Activated naive CD4-positive, alpha-beta T cell treated with anti-CD3 and anti-CD28 coated beads for 36 hours (primary cell): Measurements from ENCODE around the gene TMEM31. TPM values are rescaled to one million over a fixed set of nuclear protein-coding genes. Genes with fewer than 3 reads are reported as not detected.

Experiments
- CTCF ChIA-PET: fragments of 350-600 bp; sonication (Branson Sonifier 250); formaldehyde crosslinking; loops from one replicate; lab custom pipeline; 2021; ENCODE audit warnings: antibody characterized with exemption; lab: Charles Lee
- DNase-seq: peaks from one replicate; pipeline ENCODE4 v3.0.0-alpha.2; 2020
- H3K27ac Mint-ChIP-seq: one replicate; pipeline ENCODE4 v1.8.0; 2021; ENCODE audit warnings: mild to moderate bottlenecking, mixed read lengths
- H3K27me3 Mint-ChIP-seq: one replicate; pipeline ENCODE4 v1.8.0; 2021; ENCODE audit warnings: low read depth, mixed read lengths
- H3K36me3 Mint-ChIP-seq: one replicate; pipeline ENCODE4 v1.8.0; 2021; ENCODE audit warnings: low read depth, mixed read lengths
- H3K4me1 Mint-ChIP-seq: one replicate; pipeline ENCODE4 v1.8.0; 2021; ENCODE audit warnings: low read depth, mixed read lengths
- H3K4me3 Mint-ChIP-seq: one replicate; pipeline ENCODE4 v1.8.0; 2021; ENCODE audit warnings: mild to moderate bottlenecking, moderate library complexity, mixed read lengths
- H3K9me3 Mint-ChIP-seq: one replicate; pipeline ENCODE4 v1.8.0; 2021; ENCODE audit warnings: mixed read lengths
- intact Hi-C: fragments of 100-400 bp; cut with micrococcal nuclease; formaldehyde crosslinking; loops from one replicate; pipeline ENCODE4 v1.15.1; 2023
- total RNA-seq, 2 experiments: library from RNA; stranded (reverse); gene quantifications; one replicate each; pipeline ENCODE4 v1.2.3, GENCODE V29; 2021

The TMEM31 gene
- total RNA-seq, 2 experiments from 2014 or later: 0.31 TPM; not detected in 1

DNA sequence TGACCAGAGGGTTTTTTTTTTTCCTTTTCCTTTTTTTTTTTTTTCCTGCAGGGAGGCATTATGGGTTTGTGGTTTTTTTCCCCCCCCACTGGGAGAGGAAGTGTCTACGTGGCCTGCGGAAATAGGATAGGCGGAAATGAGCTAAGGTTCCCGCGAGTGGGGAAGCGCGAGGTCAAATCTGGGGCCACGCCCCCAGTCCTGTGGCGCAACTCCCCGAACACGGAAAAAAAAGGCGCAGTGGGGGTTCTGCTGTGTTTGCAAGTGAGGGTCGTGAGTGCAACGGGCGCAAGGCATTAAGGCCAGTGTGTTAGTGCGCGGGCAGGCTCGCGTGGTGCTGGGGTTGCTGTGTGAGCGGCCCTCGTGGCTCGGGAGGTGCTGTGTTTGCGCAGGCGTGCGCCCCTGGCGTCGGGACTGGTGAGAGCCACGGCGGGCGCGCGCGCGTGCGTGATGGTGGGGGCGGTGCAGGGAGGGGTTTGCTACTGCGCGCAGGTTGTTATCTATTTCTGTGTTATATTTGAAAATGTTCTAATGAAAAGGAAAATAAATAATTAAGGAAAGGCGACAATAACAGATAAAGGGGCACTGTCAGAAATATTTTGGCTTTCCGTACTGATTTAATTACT is 23.5 kb upstream of the TMEM31 start:
- intact Hi-C loops: loop anchor here (1.0 to 10.0 kb wide), 6 partner anchors 231 to 1090 kb away; partner anchors contain the start of genes ARMCX5 and ZCCHC18
- DNase-seq: peak; percentile 84
- H3K27ac Mint-ChIP-seq: no peak overlapping the region
- peaks cover 11% of the 10 kb centered on the region for H3K4me1 Mint-ChIP-seq
- peaks cover 16% of the 10 kb centered on the region for H3K36me3 Mint-ChIP-seq
- no peak overlapping the region for H3K4me3 Mint-ChIP-seq
- H3K9me3 Mint-ChIP-seq: no peaks in the 10 kb centered on the region
- CTCF ChIA-PET: interaction anchor here (0.6 to 1.0 kb wide), 3 partner anchors 9 to 193 kb away, joined by 3 to 4 read pairs (median 4); no protein-coding TSS in a partner anchor
- no peaks in the 10 kb centered on the region for H3K27me3 Mint-ChIP-seq

DNA sequence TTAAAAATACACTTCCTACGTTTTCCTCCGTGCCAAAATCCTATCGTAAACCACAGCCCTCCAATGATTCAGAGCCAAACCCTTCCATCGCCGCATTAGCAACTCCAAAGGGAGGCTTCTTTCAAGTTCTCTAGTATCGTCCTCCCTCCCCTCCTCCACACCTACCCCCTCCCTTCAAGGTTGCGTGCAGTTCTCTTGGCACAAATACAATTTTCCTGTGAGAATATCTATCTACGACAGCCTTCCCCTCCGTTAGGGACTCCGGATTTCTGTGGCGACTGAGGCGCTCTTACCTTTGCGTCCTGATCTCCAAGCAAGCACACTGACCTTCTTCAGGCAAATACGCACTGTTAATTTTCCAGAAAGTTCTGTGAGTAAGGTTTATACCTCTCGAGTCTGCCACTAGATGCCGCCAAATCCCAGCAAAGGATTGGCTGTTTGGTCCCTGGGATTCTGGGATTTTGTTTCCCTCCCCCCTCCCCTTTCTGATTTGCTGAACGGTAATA is 23.0 kb upstream of the TMEM31 start:
- CTCF ChIA-PET: no interaction called here
- no peaks in the 10 kb centered on the region for H3K27me3 Mint-ChIP-seq
- H3K27ac Mint-ChIP-seq: no peak overlapping the region
- H3K4me1 Mint-ChIP-seq: peaks cover 10% of the 10 kb centered on the region
- intact Hi-C loops: loop anchor here (1.0 to 10.0 kb wide), 11 partner anchors 24 to 1090 kb away; partner anchors contain the start of genes ARMCX5 and ZCCHC18
- peaks cover 14% of the 10 kb centered on the region for H3K36me3 Mint-ChIP-seq
- peak; percentile 78 for DNase-seq
- H3K4me3 Mint-ChIP-seq: no peak overlapping the region
- no peaks in the 10 kb centered on the region for H3K9me3 Mint-ChIP-seq

- CTCF ChIA-PET: no interaction called here
- intact Hi-C loops: loop anchor here (1.0 to 10.0 kb wide), 8 partner anchors 22 to 1092 kb away; partner anchors contain the start of gene ARMCX5
- H3K27me3 Mint-ChIP-seq: no peaks in the 10 kb centered on the region
- no peak overlapping the region for H3K4me3 Mint-ChIP-seq
- H3K9me3 Mint-ChIP-seq: no peaks in the 10 kb centered on the region
- no peak overlapping the region for H3K27ac Mint-ChIP-seq
- peaks cover 6% of the 10 kb centered on the region for H3K4me1 Mint-ChIP-seq
- DNase-seq: no peak
- H3K36me3 Mint-ChIP-seq: peaks cover 9% of the 10 kb centered on the region
These were observed 21.8 kb upstream of the TMEM31 start for GRCh38 chrX:103688946-103689345.

- Mint-ChIP-seq H3K36me3 (peaks cover 1% of the 10 kb centered on the region), H3K27ac (no peak overlapping the region), H3K4me1 (no peaks in the 10 kb centered on the region), H3K27me3 (no peaks in the 10 kb centered on the region), H3K9me3 (no peaks in the 10 kb centered on the region), H3K4me3 (no peak overlapping the region)
- CTCF ChIA-PET: no interaction called here
- no peak for DNase-seq
- intact Hi-C loops: no loop called here
These were observed 19.6 kb upstream of the TMEM31 start for GRCh38 chrX:103691059-103691458.

- CTCF ChIA-PET: no interaction called here
- Mint-ChIP-seq H3K36me3 (no peaks in the 10 kb centered on the region), H3K27me3 (no peaks in the 10 kb centered on the region), H3K4me3 (no peak overlapping the region), H3K9me3 (no peaks in the 10 kb centered on the region), H3K4me1 (no peaks in the 10 kb centered on the region), H3K27ac (no peak overlapping the region)
- intact Hi-C loops: no loop called here
- no peak for DNase-seq
These were observed 13.0 kb upstream of the TMEM31 start for GRCh38 chrX:103697687-103698086.

DNA sequence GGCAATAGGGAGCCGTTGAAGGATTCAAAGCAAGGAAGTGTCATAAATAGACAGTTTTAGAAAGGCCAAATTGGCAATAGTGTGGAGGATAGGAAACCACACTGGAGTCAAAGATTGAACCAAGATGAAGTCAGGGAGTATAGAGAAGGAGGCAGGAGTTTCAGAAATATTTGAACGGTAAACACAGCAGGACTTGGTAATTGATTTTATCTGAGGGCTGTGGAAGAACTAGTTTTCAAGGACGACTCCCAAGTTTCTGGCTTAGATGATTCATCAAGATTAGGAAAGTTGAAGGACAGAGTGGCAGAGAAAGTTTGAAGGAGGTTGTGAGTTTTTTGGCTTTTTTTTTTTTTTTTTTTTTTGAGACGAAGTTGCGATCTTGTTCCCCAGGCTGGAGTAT is 11.5 kb upstream of the TMEM31 start:
- no peaks in the 10 kb centered on the region for H3K27me3 Mint-ChIP-seq
- H3K36me3 Mint-ChIP-seq: no peaks in the 10 kb centered on the region
- no peak overlapping the region for H3K27ac Mint-ChIP-seq
- CTCF ChIA-PET: no interaction called here
- intact Hi-C loops: no loop called here
- no peak overlapping the region for H3K4me3 Mint-ChIP-seq
- DNase-seq: no peak
- H3K4me1 Mint-ChIP-seq: no peaks in the 10 kb centered on the region
- no peaks in the 10 kb centered on the region for H3K9me3 Mint-ChIP-seq

GRCh38 chrX:103704863-103705262 is 5.8 kb upstream of the TMEM31 start:
- intact Hi-C loops: no loop called here
- CTCF ChIA-PET: no interaction called here
- Mint-ChIP-seq H3K4me3 (no peak overlapping the region), H3K27ac (no peak overlapping the region), H3K9me3 (no peaks in the 10 kb centered on the region), H3K36me3 (no peaks in the 10 kb centered on the region), H3K4me1 (no peaks in the 10 kb centered on the region), H3K27me3 (no peaks in the 10 kb centered on the region)
- DNase-seq: no peak

- Mint-ChIP-seq H3K27ac (no peak overlapping the region), H3K4me1 (no peaks in the 10 kb centered on the region), H3K9me3 (no peaks in the 10 kb centered on the region), H3K36me3 (no peaks in the 10 kb centered on the region), H3K27me3 (peaks cover 3% of the 10 kb centered on the region), H3K4me3 (no peak overlapping the region)
- CTCF ChIA-PET: no interaction called here
- no peak for DNase-seq
- intact Hi-C loops: no loop called here
These were observed 6.3 kb downstream of the TMEM31 start for GRCh38 chrX:103716962-103717361.

- H3K36me3 Mint-ChIP-seq: no peaks in the 10 kb centered on the region
- no peaks in the 10 kb centered on the region for H3K4me1 Mint-ChIP-seq
- no peak for DNase-seq
- peaks cover 3% of the 10 kb centered on the region for H3K27me3 Mint-ChIP-seq
- intact Hi-C loops: no loop called here
- CTCF ChIA-PET: no interaction called here
- H3K4me3 Mint-ChIP-seq: no peak overlapping the region
- H3K27ac Mint-ChIP-seq: no peak overlapping the region
- H3K9me3 Mint-ChIP-seq: no peaks in the 10 kb centered on the region
These were observed 7.4 kb downstream of the TMEM31 start for GRCh38 chrX:103718120-103718519.

GRCh38 chrX:103722505-103722904 is 11.8 kb downstream of the TMEM31 start:
- Mint-ChIP-seq H3K27me3 (no peaks in the 10 kb centered on the region), H3K9me3 (no peaks in the 10 kb centered on the region), H3K36me3 (no peaks in the 10 kb centered on the region), H3K4me1 (no peaks in the 10 kb centered on the region), H3K27ac (no peak overlapping the region), H3K4me3 (no peak overlapping the region)
- CTCF ChIA-PET: no interaction called here
- intact Hi-C loops: no loop called here
- no peak for DNase-seq

DNA sequence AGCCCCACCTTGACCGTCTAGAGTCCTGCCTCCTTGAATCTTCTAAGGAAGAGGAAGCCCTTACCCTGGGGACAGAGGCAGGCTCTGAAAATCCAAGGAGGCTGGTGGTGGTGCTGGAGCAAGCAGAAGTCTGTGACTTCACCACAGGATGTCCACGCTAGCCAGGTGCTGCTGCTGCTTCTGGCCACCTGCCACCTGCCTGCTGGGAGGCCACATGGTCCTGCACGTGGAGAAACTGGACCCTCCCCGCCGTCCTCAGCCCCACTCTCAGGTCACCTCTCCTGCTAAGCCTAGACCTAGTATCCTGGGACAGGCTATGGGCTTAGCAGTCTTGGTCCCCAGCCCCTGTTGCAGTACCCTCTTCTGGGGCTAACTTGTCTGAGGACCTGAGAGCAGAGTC is 15.8 kb downstream of the TMEM31 start:
- H3K9me3 Mint-ChIP-seq: no peaks in the 10 kb centered on the region
- H3K4me1 Mint-ChIP-seq: peaks cover 6% of the 10 kb centered on the region

DNA sequence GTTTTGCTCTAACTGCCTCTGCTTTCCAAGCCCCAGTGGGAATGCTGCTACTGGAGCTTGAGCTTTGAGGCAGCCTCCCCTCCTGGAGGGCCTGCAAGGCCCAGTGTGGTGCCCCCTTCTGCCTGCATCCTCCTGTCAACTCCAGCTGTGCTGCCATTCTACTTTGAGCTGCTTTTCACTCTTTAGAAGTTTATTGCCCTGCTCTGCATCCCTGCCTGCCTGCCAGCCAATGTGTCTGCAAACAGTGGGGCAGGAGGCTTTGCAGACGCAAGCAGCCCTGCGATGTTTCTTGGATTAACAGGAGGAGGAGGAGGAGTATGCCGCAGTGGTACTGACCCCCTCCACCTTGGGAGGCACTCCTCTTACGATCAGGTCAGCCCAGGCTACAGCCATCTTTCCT is 16.4 kb downstream of the TMEM31 start:
- CTCF ChIA-PET: interaction anchor here (2.0 kb wide), 1 partner anchor 15 kb away, joined by 7 read pairs; no protein-coding TSS in a partner anchor
- H3K27me3 Mint-ChIP-seq: peaks cover 2% of the 10 kb centered on the region
- peaks cover 6% of the 10 kb centered on the region for H3K4me1 Mint-ChIP-seq
- intact Hi-C loops: no loop called here
- no peaks in the 10 kb centered on the region for H3K9me3 Mint-ChIP-seq
- no peak for DNase-seq
- no peak overlapping the region for H3K27ac Mint-ChIP-seq
- H3K4me3 Mint-ChIP-seq: no peak overlapping the region
- no peaks in the 10 kb centered on the region for H3K36me3 Mint-ChIP-seq

More for the DNA sequence above, 15.8 kb downstream of the TMEM31 start:
- no peak overlapping the region for H3K27ac Mint-ChIP-seq
- no peak overlapping the region for H3K4me3 Mint-ChIP-seq
- no peaks in the 10 kb centered on the region for H3K27me3 Mint-ChIP-seq
- intact Hi-C loops: no loop called here
- CTCF ChIA-PET: interaction anchor here (2.0 kb wide), 1 partner anchor 14 kb away, joined by 7 read pairs; no protein-coding TSS in a partner anchor
- H3K36me3 Mint-ChIP-seq: no peaks in the 10 kb centered on the region
- no peak for DNase-seq

DNA sequence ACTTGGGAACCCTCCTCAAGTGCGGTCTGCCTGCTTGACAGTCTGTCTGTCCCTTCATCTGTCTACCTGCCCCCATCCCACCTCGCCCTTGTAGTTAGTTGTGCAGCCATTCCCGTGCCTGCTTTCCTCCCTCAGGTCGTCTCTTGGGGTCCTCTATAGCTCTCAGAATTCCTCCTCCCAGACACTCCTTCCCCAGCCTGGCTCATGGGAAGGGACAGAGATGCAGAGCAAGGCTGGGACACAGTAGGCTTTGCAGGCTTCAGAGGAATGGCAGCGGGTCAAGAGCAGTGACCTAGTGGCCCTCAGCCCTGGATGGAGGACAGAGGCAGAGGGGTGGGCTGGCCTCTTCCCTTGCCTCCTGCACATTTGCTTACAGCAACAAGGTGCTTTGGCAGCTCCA is 18.3 kb downstream of the TMEM31 start:
- Mint-ChIP-seq H3K27me3 (peaks cover 3% of the 10 kb centered on the region), H3K36me3 (no peaks in the 10 kb centered on the region), H3K9me3 (no peaks in the 10 kb centered on the region), H3K27ac (no peak overlapping the region), H3K4me1 (peaks cover 6% of the 10 kb centered on the region), H3K4me3 (no peak overlapping the region)
- intact Hi-C loops: no loop called here
- DNase-seq: no peak
- CTCF ChIA-PET: no interaction called here
